Panc1 (cell line): ENCODE data around the gene WNT11.

Source experiments
- POLR2AphosphoS5 ChIP-seq: IDR thresholded peaks from 2 replicates; pipeline ENCODE4 v1.6.1; 2012; ENCODE audit warnings: mild to moderate bottlenecking, low read depth, low read length, moderate library complexity
- REST ChIP-seq, 2 experiments: IDR thresholded peaks; 2 replicates each; pipeline ENCODE4 v1.6.1; 2011 to 2012; ENCODE audit warnings: low read depth in 2 of 2, control low read depth in 1 of 2, low read length in 1 of 2, mild to moderate bottlenecking in 1 of 2, moderate library complexity in 1 of 2; ENCODE audit not compliant: insufficient read depth in 1 of 2
- SIN3A ChIP-seq: IDR thresholded peaks from 2 replicates; pipeline ENCODE4 v1.6.1; 2012; ENCODE audit warnings: low read depth, mild to moderate bottlenecking, low read length, moderate library complexity, borderline replicate concordance; ENCODE audit not compliant: insufficient read depth
- TF ChIP-seq, protein P1 (sequence below): fragments of 450-650 bp; IDR thresholded peaks from 2 replicates; pipeline ENCODE4 v1.5.1; 2017; ENCODE audit warnings: mild to moderate bottlenecking

- no peak for TF ChIP-seq REST (IDR thresholded peaks at IDR 0.05; ENCODE audit: insufficient read depth in 1 of 2, low read depth in 2 of 2, low read length in 1 of 2)
- TF ChIP-seq, protein P1, sequence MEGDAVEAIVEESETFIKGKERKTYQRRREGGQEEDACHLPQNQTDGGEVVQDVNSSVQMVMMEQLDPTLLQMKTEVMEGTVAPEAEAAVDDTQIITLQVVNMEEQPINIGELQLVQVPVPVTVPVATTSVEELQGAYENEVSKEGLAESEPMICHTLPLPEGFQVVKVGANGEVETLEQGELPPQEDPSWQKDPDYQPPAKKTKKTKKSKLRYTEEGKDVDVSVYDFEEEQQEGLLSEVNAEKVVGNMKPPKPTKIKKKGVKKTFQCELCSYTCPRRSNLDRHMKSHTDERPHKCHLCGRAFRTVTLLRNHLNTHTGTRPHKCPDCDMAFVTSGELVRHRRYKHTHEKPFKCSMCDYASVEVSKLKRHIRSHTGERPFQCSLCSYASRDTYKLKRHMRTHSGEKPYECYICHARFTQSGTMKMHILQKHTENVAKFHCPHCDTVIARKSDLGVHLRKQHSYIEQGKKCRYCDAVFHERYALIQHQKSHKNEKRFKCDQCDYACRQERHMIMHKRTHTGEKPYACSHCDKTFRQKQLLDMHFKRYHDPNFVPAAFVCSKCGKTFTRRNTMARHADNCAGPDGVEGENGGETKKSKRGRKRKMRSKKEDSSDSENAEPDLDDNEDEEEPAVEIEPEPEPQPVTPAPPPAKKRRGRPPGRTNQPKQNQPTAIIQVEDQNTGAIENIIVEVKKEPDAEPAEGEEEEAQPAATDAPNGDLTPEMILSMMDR = no peak
- no peak for TF ChIP-seq SIN3A
- no peak for TF ChIP-seq POLR2AphosphoS5
Measured at GRCh38 chr11:76249195-76249741, 43.0 kb upstream of the WNT11 start.
